HFFc6 (cell line): ENCODE measurements around the gene FAM222A. TPM values are rescaled to one million over a fixed set of nuclear protein-coding genes. Genes with fewer than 3 reads are reported as not detected.

ENCODE experiments used
- DNase-seq: peaks from one replicate; pipeline ENCODE4 v3.0.0-alpha.2; 2018
- H3K27ac Mint-ChIP-seq: 2 replicates; pipeline ENCODE4 v1.8.0; 2020; ENCODE audit warnings: mild to moderate bottlenecking, mixed read lengths
- H3K27me3 Mint-ChIP-seq: 2 replicates; pipeline ENCODE4 v1.8.0; 2021; ENCODE audit warnings: mild to moderate bottlenecking, moderate library complexity, mixed read lengths; ENCODE audit not compliant: insufficient read depth
- H3K36me3 Mint-ChIP-seq: 2 replicates; pipeline ENCODE4 v1.8.0; 2021; ENCODE audit warnings: low read depth, mixed read lengths
- H3K4me1 Mint-ChIP-seq: 2 replicates; pipeline ENCODE4 v1.8.0; 2020; ENCODE audit warnings: low read depth, mixed read lengths
- H3K4me3 Mint-ChIP-seq: 2 replicates; pipeline ENCODE4 v1.8.0; 2020; ENCODE audit warnings: mild to moderate bottlenecking, moderate library complexity, mixed read lengths
- H3K9me3 Mint-ChIP-seq: 2 replicates; pipeline ENCODE4 v1.8.0; 2020; ENCODE audit warnings: mild to moderate bottlenecking, mixed read lengths
- total RNA-seq, 6 experiments: library from RNA; stranded (reverse); fragmentation: NEBNext Ultra II Directional; extraction: Animal tissue kit (Norgen Biotek cat#: 25700); gene quantifications; 2 replicates in 1 of 6; 3 replicates in 5 of 6; pipeline ENCODE4 v1.2.3, GENCODE V29; 2021
- TF ChIP-seq, protein P1 (sequence below): fragments of 200-600 bp; sonication (generic); IDR thresholded peaks from 2 replicates; pipeline ENCODE4 v1.5.0; 2021; ENCODE audit warnings: antibody characterized with exemption, mild to moderate bottlenecking

Gene FAM222A
- total RNA-seq, 6 experiments from 2014 or later, result 0.46 to 0.65 (median 0.64) TPM

DNA sequence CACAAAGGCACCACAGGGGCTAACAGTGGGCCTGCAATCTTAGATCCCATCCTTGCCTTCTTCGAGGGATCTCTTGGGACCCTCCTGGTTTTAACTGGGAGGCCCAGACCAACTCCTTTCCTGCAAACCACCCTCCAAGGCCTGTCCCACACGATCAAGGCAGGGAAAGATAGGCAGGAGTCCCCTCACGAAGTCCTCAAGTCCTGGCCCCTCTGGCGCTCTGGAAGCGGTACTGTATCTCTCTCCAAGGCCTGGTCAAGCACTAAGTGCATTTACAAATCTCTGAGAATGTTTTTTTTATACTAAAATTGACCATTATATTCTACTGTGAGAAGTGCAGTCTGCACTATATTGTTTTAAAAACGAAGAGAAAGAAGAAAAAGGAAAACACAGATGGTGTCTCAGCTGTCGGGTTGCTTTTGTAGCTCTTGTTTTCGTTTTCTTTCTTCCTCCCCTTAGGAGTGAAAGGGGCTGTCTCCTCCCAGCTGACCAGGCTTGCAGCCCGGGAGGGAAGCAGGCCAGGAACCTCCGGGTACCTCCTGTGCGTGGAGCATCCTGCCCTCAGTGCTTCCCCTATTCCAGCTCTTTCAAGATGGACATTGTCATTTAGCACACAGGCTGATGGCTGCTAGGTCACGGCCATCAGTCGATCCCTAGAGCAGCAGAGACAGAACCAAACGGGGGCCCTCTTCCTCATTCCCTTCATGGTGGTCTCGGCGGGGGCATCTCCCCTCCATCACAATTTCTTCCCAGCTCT, 56.7 kb downstream of the FAM222A start:
- no peaks in the 10 kb centered on the region; the same call in 1 of the 2 replicates for H3K4me1 Mint-ChIP-seq

DNA sequence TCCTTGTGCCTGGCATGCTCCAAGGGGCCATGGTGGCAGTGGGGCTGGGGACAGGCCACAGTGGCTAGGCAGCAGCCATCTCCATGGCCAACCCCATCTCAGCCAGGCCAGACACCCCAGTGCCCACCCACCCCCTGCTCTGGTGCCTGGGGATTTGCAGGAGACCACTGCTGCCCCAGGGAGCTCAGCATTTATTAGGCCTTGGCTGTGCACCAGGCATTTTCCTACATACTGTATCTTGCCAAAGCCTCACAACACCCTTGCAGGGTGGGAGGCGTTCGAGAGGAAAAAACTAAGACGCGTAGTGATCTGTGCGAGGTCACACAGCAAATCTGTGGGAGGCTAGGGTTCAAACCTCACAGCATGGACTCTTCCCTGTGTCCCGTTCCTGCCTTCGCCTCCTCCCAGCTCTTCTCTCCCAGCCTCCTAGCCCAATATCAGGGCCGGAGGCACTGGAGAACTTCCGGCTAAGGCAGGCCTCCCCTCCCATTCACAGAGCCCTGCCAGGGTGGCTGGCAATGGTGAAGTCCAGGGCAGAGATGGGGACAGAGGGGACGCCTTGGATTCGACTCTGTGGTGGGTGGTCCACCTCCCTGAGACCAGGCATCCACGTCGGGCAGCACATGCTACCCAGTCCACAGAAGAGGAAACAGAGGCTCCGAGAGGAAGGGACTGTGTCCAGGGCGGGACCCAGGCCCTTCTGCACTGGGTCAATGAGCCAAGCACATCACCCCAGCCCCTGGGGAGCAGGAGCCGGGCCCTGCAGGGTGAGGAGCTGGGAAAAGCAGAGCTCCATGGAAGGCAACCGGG, 57.4 kb downstream of the FAM222A start:
- H3K4me1 Mint-ChIP-seq, result no peaks in the 10 kb centered on the region; the same call in 1 of the 2 replicates
- H3K27me3 Mint-ChIP-seq, result peaks cover 1% of the 10 kb centered on the region
- TF ChIP-seq, protein P1, sequence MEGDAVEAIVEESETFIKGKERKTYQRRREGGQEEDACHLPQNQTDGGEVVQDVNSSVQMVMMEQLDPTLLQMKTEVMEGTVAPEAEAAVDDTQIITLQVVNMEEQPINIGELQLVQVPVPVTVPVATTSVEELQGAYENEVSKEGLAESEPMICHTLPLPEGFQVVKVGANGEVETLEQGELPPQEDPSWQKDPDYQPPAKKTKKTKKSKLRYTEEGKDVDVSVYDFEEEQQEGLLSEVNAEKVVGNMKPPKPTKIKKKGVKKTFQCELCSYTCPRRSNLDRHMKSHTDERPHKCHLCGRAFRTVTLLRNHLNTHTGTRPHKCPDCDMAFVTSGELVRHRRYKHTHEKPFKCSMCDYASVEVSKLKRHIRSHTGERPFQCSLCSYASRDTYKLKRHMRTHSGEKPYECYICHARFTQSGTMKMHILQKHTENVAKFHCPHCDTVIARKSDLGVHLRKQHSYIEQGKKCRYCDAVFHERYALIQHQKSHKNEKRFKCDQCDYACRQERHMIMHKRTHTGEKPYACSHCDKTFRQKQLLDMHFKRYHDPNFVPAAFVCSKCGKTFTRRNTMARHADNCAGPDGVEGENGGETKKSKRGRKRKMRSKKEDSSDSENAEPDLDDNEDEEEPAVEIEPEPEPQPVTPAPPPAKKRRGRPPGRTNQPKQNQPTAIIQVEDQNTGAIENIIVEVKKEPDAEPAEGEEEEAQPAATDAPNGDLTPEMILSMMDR, result no peak
- H3K36me3 Mint-ChIP-seq, result no peaks in the 10 kb centered on the region
- no peaks in the 10 kb centered on the region for H3K9me3 Mint-ChIP-seq
- no peak overlapping the region for H3K27ac Mint-ChIP-seq
- no peak for DNase-seq
- H3K4me3 Mint-ChIP-seq, result no peak overlapping the region

More for the DNA sequence above, 56.7 kb downstream of the FAM222A start:
- Mint-ChIP-seq H3K4me3 (no peak overlapping the region), H3K9me3 (no peaks in the 10 kb centered on the region), H3K27ac (no peak overlapping the region), H3K27me3 (peaks cover 1% of the 10 kb centered on the region), H3K36me3 (no peaks in the 10 kb centered on the region)
- TF ChIP-seq, protein P1, result no peak
- DNase-seq, result no peak

DNA sequence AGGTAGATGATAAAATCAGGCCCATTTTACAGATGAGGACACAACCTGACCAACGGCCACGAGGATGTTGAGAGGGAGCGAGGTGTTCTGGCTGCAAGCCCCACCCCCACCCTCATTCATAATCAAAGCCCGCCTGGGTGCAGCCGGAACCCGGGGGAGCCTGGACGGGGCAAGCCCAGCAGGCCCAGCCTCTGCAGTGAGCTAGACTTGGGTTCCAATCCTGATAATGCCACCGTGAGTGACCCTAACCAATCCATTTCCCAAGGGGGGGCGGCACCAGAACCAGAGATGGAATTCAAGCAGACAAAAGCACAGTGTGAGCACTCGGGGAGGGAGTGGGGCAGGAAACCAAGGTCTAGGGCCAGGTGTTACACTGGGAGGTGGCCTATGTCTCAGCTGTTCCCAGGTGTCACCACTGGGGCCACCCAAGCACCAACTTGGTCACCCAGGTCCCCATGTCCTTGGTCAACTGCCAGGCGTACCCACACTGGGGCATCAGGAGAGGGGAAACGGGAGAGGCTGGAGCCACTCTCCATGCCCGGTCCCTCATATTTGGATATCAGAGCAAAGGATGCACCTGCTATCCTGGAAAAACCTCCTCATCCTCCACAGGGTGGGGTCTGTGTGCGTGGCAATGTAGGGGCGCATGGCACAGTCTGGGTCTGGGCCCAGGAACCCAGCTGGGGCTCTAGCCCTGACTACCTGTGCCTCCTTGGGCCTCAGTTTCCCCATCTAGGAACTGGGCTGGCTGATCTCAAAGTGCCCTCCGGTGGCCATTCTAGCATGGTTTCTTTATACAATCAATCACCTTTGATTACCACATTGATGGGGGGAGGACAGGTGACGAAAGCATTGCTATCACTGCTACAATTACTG, 58.4 kb downstream of the FAM222A start:
- Mint-ChIP-seq H3K4me1 (no peaks in the 10 kb centered on the region; the same call in 1 of the 2 replicates), H3K4me3 (no peak overlapping the region), H3K27me3 (peaks cover 1% of the 10 kb centered on the region), H3K9me3 (no peaks in the 10 kb centered on the region), H3K27ac (no peak overlapping the region), H3K36me3 (no peaks in the 10 kb centered on the region)
- TF ChIP-seq, protein P1, result peak; percentile 29; the same call in 1 of the 2 replicates
- DNase-seq, result no peak

DNA sequence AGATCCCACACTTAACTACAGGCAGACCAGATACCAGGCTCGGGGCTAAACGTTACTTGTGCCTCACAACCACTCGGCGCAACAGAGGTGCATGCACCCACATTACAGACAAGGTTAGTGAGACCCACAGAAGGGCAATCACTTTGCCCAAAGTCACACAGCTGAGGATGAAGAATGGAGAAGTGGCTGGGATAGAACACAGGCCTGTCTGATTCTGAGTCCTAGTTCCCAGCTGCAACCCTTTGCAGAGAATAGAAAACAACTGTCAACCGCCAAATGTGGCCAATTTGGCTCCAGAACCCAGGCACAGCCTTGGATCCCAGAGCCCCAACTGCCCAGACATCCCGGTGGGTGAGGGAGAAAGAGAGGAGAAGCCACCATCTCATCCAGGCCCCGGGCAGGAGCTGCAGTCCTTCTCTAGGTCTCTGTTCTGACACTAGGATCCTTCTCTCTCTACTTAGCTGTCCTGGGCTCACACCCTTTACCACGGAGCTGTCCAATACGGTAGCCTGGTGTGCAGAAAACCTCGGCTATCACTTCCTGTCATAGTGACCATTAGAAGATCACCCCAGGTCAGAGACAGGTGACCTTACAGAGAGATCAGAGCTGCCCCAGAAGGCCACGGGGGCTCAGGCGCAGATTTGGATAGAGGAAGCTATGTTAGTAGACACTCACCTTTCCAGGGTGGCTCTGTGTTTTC, 59.1 kb downstream of the FAM222A start:
- H3K27ac Mint-ChIP-seq, result no peak overlapping the region
- TF ChIP-seq, protein P1, result no peak
- no peak for DNase-seq
- peaks cover 1% of the 10 kb centered on the region for H3K27me3 Mint-ChIP-seq
- H3K4me1 Mint-ChIP-seq, result peaks cover 6% of the 10 kb centered on the region
- H3K36me3 Mint-ChIP-seq, result no peaks in the 10 kb centered on the region
- no peaks in the 10 kb centered on the region for H3K9me3 Mint-ChIP-seq
- H3K4me3 Mint-ChIP-seq, result no peak overlapping the region
